NCI-H2171 (cell line): ENCODE data around the gene ACSL6.

Source experiments
- DNase-seq: peaks from one replicate; lab custom pipeline; 2025; lab: John Stamatoyannopoulos, UW

The ACSL6 gene

GRCh38 chr5:131999441-132000240, 11.8 kb downstream of the ACSL6 start:
- DNase-seq: no peak

- no peak for DNase-seq
Observed at GRCh38 chr5:131999041-131999440, 12.4 kb downstream of the ACSL6 start.

GRCh38 chr5:131998431-131999040, 12.9 kb downstream of the ACSL6 start:
- no peak for DNase-seq

- DNase-seq: no peak
Observed at GRCh38 chr5:131997727-131998117, 13.7 kb downstream of the ACSL6 start.

GRCh38 chr5:131997026-131997726, 14.3 kb downstream of the ACSL6 start:
- no peak for DNase-seq

- no peak for DNase-seq
Observed at GRCh38 chr5:131996210-131997025, 15.0 kb downstream of the ACSL6 start.

- DNase-seq: no peak
Observed at GRCh38 chr5:131994533-131995226, 16.8 kb downstream of the ACSL6 start.

GRCh38 chr5:131994090-131994489, 17.4 kb downstream of the ACSL6 start:
- no peak for DNase-seq

- DNase-seq: no peak
Observed at GRCh38 chr5:131993676-131994075, 17.8 kb downstream of the ACSL6 start.

- DNase-seq: no peak
Observed at GRCh38 chr5:131992370-131992769, 19.1 kb downstream of the ACSL6 start.

GRCh38 chr5:131991593-131992324, 19.7 kb downstream of the ACSL6 start:
- DNase-seq: no peak

- no peak for DNase-seq
Observed at GRCh38 chr5:131990716-131991115, 20.7 kb downstream of the ACSL6 start.

- DNase-seq: no peak
Observed at GRCh38 chr5:131988601-131989000, 22.9 kb downstream of the ACSL6 start.

GRCh38 chr5:131987251-131987650, 24.2 kb downstream of the ACSL6 start:
- no peak for DNase-seq

- no peak for DNase-seq
Observed at GRCh38 chr5:131986161-131986912, 25.1 kb downstream of the ACSL6 start.

- no peak for DNase-seq
Observed at GRCh38 chr5:131984956-131985665, 26.3 kb downstream of the ACSL6 start.

- DNase-seq: no peak
Observed at GRCh38 chr5:131983244-131983771, 28.1 kb downstream of the ACSL6 start.

GRCh38 chr5:131981516-131981915, 29.9 kb downstream of the ACSL6 start:
- DNase-seq: no peak

GRCh38 chr5:131980696-131981095, 30.8 kb downstream of the ACSL6 start:
- DNase-seq: no peak
